GM12878 (cell line): ENCODE data around the gene SETBP1. TPM values are rescaled to one million over a fixed set of nuclear protein-coding genes. Genes with fewer than 3 reads are reported as not detected.
"Not testable (repeated sequence)": the region's sequence is repeated elsewhere in the genome, so short reads cannot be mapped to it uniquely, and the experiment has no call there.

Source experiments
- ATAC-seq: fragments of 200-7000 bp; cut with Tn5 transposase; 3 replicates; pipeline ENCODE4 v1.9.1; 2020; ENCODE audit warnings: mild to moderate bottlenecking, moderate library complexity
- BruUV-seq: library from RNA; stranded (reverse); fragments of 400-500 nt; replicated peaks from 2 replicates; lab custom pipeline; 2021; lab: Mats Ljungman, UMichigan
- CTCF ChIA-PET: fragments of 300-600 bp; sonication (Branson Sonifier 250); formaldehyde crosslinking; extraction: SDS; loops from one replicate; lab custom pipeline; 2021; ENCODE audit warnings: inconsistent platforms; lab: Yijun Ruan, JAX
- POLR2A ChIA-PET: fragments of 350-600 bp; formaldehyde crosslinking; extraction: SDS; loops from one replicate; lab custom pipeline; 2021; ENCODE audit warnings: inconsistent platforms; lab: Charles Lee
- RAD21 ChIA-PET: fragments of 300-600 bp; sonication (Branson Sonifier 250); formaldehyde crosslinking; loops from one replicate; lab custom pipeline; 2023; ENCODE audit warnings: antibody characterized with exemption; ENCODE audit not compliant: unreplicated experiment; lab: Charles Lee
- SMC1A ChIA-PET: fragments of 300-600 bp; sonication (Branson Sonifier 250); formaldehyde crosslinking; loops from one replicate; lab custom pipeline; 2023; ENCODE audit not compliant: unreplicated experiment, uncharacterized antibody; lab: Charles Lee
- DNase-seq: peaks from one replicate; pipeline ENCODE4 v3.0.0-alpha.2; 2011; ENCODE audit warnings: low read depth, low spot score
- FAIRE-seq: peaks from 3 replicates; lab custom pipeline; 2011; peaks lifted over from hg19 to GRCh38; lab: Jason Lieb, UNC
- H2AFZ ChIP-seq: 2 replicates; pipeline ENCODE4 v1.6.0; 2011; ENCODE audit warnings: low read depth, low read length, control low read depth; ENCODE audit not compliant: control insufficient read depth
- H3K27ac ChIP-seq: 2 replicates; pipeline ENCODE4 v1.5.1; 2011; ENCODE audit warnings: control low read depth; ENCODE audit not compliant: control insufficient read depth, insufficient read depth
- H3K27me3 ChIP-seq, 2 experiments: replicated peaks in 1 of 2; 2 replicates each; pipeline versions ENCODE4 v1.6.0 to v1.6.1; 2011; ENCODE audit warnings: low read length in 1 of 2; ENCODE audit not compliant: control insufficient read depth in 2 of 2, insufficient read depth in 2 of 2
- H3K36me3 ChIP-seq, 2 experiments: 2 replicates each; pipeline ENCODE4 v1.5.1; 2011; ENCODE audit warnings: low read length in 1 of 2; ENCODE audit not compliant: control insufficient read depth in 2 of 2, insufficient read depth in 2 of 2
- H3K4me1 ChIP-seq: 2 replicates; pipeline ENCODE4 v1.6.1; 2011; ENCODE audit warnings: mild to moderate bottlenecking, low read length, moderate library complexity, mixed read lengths; ENCODE audit not compliant: control insufficient read depth, insufficient read depth
- H3K4me2 ChIP-seq: 2 replicates; pipeline ENCODE4 v1.6.0; 2011; ENCODE audit warnings: control low read depth; ENCODE audit not compliant: control insufficient read depth, insufficient read depth
- H3K4me3 ChIP-seq: fragments of 200-600 bp; sonication (generic); 2 replicates; pipeline ENCODE4 v1.5.1; 2016
- H3K79me2 ChIP-seq: 2 replicates; pipeline ENCODE4 v1.6.0; 2011; ENCODE audit warnings: low read length; ENCODE audit not compliant: control insufficient read depth, insufficient read depth
- H3K9ac ChIP-seq: 2 replicates; pipeline ENCODE4 v1.8.0; 2011; ENCODE audit warnings: low read length, control low read depth, mixed read lengths; ENCODE audit not compliant: control insufficient read depth, insufficient read depth
- H3K9me3 ChIP-seq: replicated peaks from 3 replicates; pipeline ENCODE4 v1.5.1; 2011; ENCODE audit warnings: mild to moderate bottlenecking, low read length; ENCODE audit not compliant: control insufficient read depth, insufficient read depth
- H4K20me1 ChIP-seq: 2 replicates; pipeline ENCODE4 v1.6.0; 2011; ENCODE audit not compliant: control insufficient read depth, insufficient read depth
- CBX3 ChIP-seq: fragments of 200-600 bp; sonication (generic); IDR thresholded peaks from 2 replicates; pipeline ENCODE4 v1.6.1; 2016; ENCODE audit warnings: low read depth, borderline replicate concordance
- IKZF1 ChIP-seq: fragments of 450-650 bp; conservative IDR thresholded peaks from 2 replicates; pipeline ENCODE4 v1.6.1; 2017; ENCODE audit warnings: antibody characterized with exemption, mild to moderate bottlenecking
- IRF4 ChIP-seq: IDR thresholded peaks from 2 replicates; pipeline ENCODE4 v1.6.1; 2011; ENCODE audit warnings: low read depth, low read length
- NBN ChIP-seq: fragments of 450-650 bp; IDR thresholded peaks from 2 replicates; pipeline ENCODE4 v1.6.1; 2016
- RBBP5 ChIP-seq: fragments of 200-600 bp; sonication (generic); conservative IDR thresholded peaks from 2 replicates; pipeline ENCODE4 v1.6.1; 2016
- RFX5 ChIP-seq: IDR thresholded peaks from 2 replicates; pipeline ENCODE4 v1.6.1; 2011; ENCODE audit warnings: low read depth, low read length, improper control_type of control experiment
- RUNX3 ChIP-seq: IDR thresholded peaks from 2 replicates; pipeline ENCODE4 v1.6.1; 2012; ENCODE audit warnings: low read length, inconsistent platforms
- SMAD1 ChIP-seq: fragments of 450-650 bp; IDR thresholded peaks from 2 replicates; pipeline ENCODE4 v1.6.1; 2018; ENCODE audit warnings: mild to moderate bottlenecking, low read depth; ENCODE audit not compliant: partially characterized antibody
- WGBS: methylation state at CpG from one replicate; pipeline ENCODE4 v1.1.6; 2016; ENCODE audit warnings: low lambda C conversion rate; ENCODE audit not compliant: insufficient replicate concordance, insufficient coverage; ENCODE audit errors: missing lambda C conversion rate; 5-methylcytosine and 5-hydroxymethylcytosine counted together
- in situ Hi-C: fragments of 300-500 bp; cut with MboI; formaldehyde crosslinking; loops from 9 replicates; pipeline ENCODE4 v1.14.3; 2018; ENCODE audit warnings: mixed read lengths
- intact Hi-C: fragments of 100-400 bp; cut with micrococcal nuclease; formaldehyde crosslinking; loops from one replicate; pipeline ENCODE4 v1.14.2; 2022; ENCODE audit not compliant: unreplicated experiment
- polyA plus RNA-seq, 11 experiments: library from polyadenylated mRNA; depleted of rRNA in 4 of 11; unstranded in 6 of 11; stranded (reverse) in 5 of 11; fragments of >200 nt; fragmentation: Nextera tagmentation in 4 of 11; fragmentation: Illumina TruSeq in 1 of 11; extraction: Ambion mirVana in 4 of 11; extraction: Trizol in 1 of 11; gene quantifications; 1 replicate in 1 of 11; 2 replicates in 10 of 11; pipeline versions ENCODE4 v1.2.1 to v1.2.3, GENCODE V29; 2011 to 2016; ENCODE audit warnings: inconsistent platforms in 2 of 11, missing spikeins in 2 of 11, low read depth in 1 of 11
- total RNA-seq, 4 experiments: library from RNA; depleted of rRNA in 3 of 4; stranded (reverse); fragments of >200 nt in 3 of 4; fragmentation: Illumina TruSeq in 1 of 4; extraction: Trizol in 1 of 4; gene quantifications; 2 replicates each; pipeline versions ENCODE4 v1.2.1 to v1.2.3, GENCODE V29; 2013 to 2021
- TF ChIP-seq, protein P1 (sequence below): fragments of 450-650 bp; conservative IDR thresholded peaks from 2 replicates; pipeline ENCODE4 v1.6.1; 2017; ENCODE audit warnings: mild to moderate bottlenecking, moderate library complexity
- TF ChIP-seq, protein P2 (sequence below): fragments of 450-650 bp; IDR thresholded peaks from 2 replicates; pipeline ENCODE4 v1.6.1; 2016; ENCODE audit warnings: mild to moderate bottlenecking

The SETBP1 gene
- total and polyA plus RNA-seq, 10 of the 15 experiments (the other 5 are each of a cell fraction or from before 2014, with no cell fraction given): 0.99 to 29.7 (median 8.3) TPM

DNA sequence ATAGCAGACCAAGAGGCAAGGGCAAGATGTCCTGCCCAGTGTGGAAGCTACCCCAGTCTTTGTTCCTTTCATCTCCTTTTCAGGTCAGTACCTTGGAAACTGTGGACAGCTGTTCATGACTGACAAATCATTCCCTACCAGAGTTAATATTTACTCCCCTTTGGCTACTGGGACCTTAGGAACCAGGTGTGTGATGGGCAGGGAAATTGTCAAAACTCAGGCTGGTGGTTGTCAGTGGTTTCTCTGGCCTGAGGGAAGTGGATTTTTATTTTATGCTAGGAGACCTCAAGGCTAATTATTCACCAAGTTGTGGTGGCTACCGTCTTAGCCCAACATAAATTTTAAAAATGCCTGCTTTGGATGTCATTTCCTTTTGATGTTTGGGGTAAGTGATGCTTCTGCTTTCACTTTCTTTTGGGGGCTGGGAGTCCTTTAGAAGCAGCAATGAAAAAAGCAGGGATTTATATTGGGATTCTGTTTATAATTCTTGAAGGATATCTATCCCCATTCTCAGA, 119.3 kb downstream of the SETBP1 start (continued):
- TF ChIP-seq, protein P1, sequence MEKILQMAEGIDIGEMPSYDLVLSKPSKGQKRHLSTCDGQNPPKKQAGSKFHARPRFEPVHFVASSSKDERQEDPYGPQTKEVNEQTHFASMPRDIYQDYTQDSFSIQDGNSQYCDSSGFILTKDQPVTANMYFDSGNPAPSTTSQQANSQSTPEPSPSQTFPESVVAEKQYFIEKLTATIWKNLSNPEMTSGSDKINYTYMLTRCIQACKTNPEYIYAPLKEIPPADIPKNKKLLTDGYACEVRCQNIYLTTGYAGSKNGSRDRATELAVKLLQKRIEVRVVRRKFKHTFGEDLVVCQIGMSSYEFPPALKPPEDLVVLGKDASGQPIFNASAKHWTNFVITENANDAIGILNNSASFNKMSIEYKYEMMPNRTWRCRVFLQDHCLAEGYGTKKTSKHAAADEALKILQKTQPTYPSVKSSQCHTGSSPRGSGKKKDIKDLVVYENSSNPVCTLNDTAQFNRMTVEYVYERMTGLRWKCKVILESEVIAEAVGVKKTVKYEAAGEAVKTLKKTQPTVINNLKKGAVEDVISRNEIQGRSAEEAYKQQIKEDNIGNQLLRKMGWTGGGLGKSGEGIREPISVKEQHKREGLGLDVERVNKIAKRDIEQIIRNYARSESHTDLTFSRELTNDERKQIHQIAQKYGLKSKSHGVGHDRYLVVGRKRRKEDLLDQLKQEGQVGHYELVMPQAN: 0 out of 2 replicates have a peak, but pooled peaks have one; percentile 14
- TF ChIP-seq RUNX3: peak; percentile 71
- TF ChIP-seq IKZF1: peak; percentile 84
- no peak for TF ChIP-seq SMAD1
- no peak for TF ChIP-seq RFX5
- TF ChIP-seq IRF4: no peak
- TF ChIP-seq, protein P2, sequence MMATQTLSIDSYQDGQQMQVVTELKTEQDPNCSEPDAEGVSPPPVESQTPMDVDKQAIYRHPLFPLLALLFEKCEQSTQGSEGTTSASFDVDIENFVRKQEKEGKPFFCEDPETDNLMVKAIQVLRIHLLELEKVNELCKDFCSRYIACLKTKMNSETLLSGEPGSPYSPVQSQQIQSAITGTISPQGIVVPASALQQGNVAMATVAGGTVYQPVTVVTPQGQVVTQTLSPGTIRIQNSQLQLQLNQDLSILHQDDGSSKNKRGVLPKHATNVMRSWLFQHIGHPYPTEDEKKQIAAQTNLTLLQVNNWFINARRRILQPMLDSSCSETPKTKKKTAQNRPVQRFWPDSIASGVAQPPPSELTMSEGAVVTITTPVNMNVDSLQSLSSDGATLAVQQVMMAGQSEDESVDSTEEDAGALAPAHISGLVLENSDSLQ: peak; percentile 54; the same call in 1 of the 2 replicates
- TF ChIP-seq CBX3: no peak
- 0 out of 2 replicates have a peak, but pooled peaks have one; percentile 26 for TF ChIP-seq NBN
- no peak for TF ChIP-seq RBBP5

DNA sequence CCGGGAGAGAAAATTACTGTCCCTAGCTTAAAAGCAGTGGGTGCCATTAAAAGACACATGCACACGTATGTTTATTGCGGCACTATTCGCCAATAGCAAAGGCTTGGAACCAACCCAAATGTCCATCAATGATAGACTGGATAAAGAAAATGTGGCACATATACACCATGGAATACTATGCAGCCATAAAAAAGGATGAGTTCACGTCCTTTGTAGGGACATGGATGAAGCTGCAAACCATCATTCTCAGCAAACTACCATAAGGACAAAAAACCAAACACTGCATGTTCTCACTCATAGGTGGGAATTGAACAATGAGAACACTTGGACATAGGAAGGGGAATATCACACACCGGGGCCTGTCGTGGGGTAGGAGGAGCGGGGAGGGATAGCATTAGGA, 120.1 kb downstream of the SETBP1 start:
- ChIA-PET POLR2A (interaction anchor here (2.5 kb wide), 1 partner anchor 20 kb away, joined by 10 read pairs; no protein-coding TSS in a partner anchor), RAD21 (interaction anchor here (2.5 to 4.0 kb wide), 2 partner anchors 41 to 86 kb away, joined by 16 to 45 read pairs; no protein-coding TSS in a partner anchor), SMC1A (interaction anchor here (1.2 to 4.0 kb wide), 4 partner anchors 14 to 110 kb away, joined by 3 to 21 read pairs (median 9); no protein-coding TSS in a partner anchor)
- ATAC-seq, H3K4me3 ChIP-seq, H3K36me3 ChIP-seq, H3K27ac ChIP-seq, H4K20me1 ChIP-seq, H2AFZ ChIP-seq, H3K79me2 ChIP-seq, FAIRE-seq, DNase-seq, H3K9me3 ChIP-seq, in situ Hi-C loops, H3K9ac ChIP-seq, H3K27me3 ChIP-seq, BruUV-seq, CTCF ChIA-PET: not testable (repeated sequence)
- H3K4me2 ChIP-seq: peak overlapping the region; percentile 49
- intact Hi-C loops: loop anchor here (1.0 to 5.0 kb wide), 4 partner anchors 26 to 119 kb away; no protein-coding TSS in a partner anchor
- H3K4me1 ChIP-seq: peaks cover 40% of the 10 kb centered on the region
- 93% methylated on average over 8 of the region's 8 CpGs for WGBS
